IMR-90 (cell line): Measurements from ENCODE around the gene TBC1D24. TPM values are rescaled to one million over a fixed set of nuclear protein-coding genes. Genes with fewer than 3 reads are reported as not detected.

Source experiments
- ATAC-seq: fragments of 200-7000 bp; cut with Tn5 transposase; 2 replicates; pipeline ENCODE4 v1.9.1; 2020; ENCODE audit warnings: low read depth, mild to moderate bottlenecking, moderate library complexity
- BruUV-seq: library from RNA; stranded (reverse); fragments of 400-500 nt; replicated peaks from 2 replicates; lab custom pipeline; 2021; lab: Mats Ljungman, UMichigan
- CTCF ChIA-PET: fragments of 300-600 bp; formaldehyde crosslinking; extraction: SDS; loops from one replicate; lab custom pipeline; 2021; ENCODE audit warnings: antibody characterized with exemption; lab: Yijun Ruan, JAX
- POLR2A ChIA-PET: fragments of 300-600 bp; sonication (Branson Sonifier 250); formaldehyde crosslinking; loops from one replicate; lab custom pipeline; 2022; ENCODE audit warnings: antibody characterized with exemption; ENCODE audit not compliant: unreplicated experiment; lab: Charles Lee
- DNase-seq: peaks from one replicate; pipeline ENCODE4 v3.0.0; 2013
- H2AFZ ChIP-seq: replicated peaks from 2 replicates; pipeline ENCODE3; 2013; ENCODE audit warnings: low read length, mild to moderate bottlenecking; ENCODE audit not compliant: poor library complexity
- H2AK5ac ChIP-seq: 2 replicates; pipeline ENCODE4 v1.6.1; 2013; ENCODE audit warnings: low read depth, low read length, inconsistent platforms
- H2AK9ac ChIP-seq: replicated peaks from 2 replicates; pipeline ENCODE3; 2013; ENCODE audit warnings: mild to moderate bottlenecking, low read depth, low read length, moderate library complexity; ENCODE audit not compliant: poor library complexity
- H2BK120ac ChIP-seq: 2 replicates; pipeline ENCODE4 v1.6.1; 2013; ENCODE audit warnings: low read depth, low read length, inconsistent platforms
- H2BK15ac ChIP-seq: 3 replicates; pipeline ENCODE4 v1.6.1; 2013; ENCODE audit warnings: low read depth, low read length, inconsistent platforms
- H2BK20ac ChIP-seq: 2 replicates; pipeline ENCODE4 v1.6.1; 2013; ENCODE audit warnings: low read depth, mild to moderate bottlenecking, inconsistent platforms, low read length, moderate library complexity
- H2BK5ac ChIP-seq: 2 replicates; pipeline ENCODE4 v1.6.1; 2013; ENCODE audit warnings: mild to moderate bottlenecking, low read depth, low read length, inconsistent platforms; ENCODE audit not compliant: poor library complexity, severe bottlenecking
- H3K14ac ChIP-seq: replicated peaks from 2 replicates; pipeline ENCODE4 v1.6.1; 2013; ENCODE audit warnings: low read depth, low read length, inconsistent platforms
- H3K18ac ChIP-seq: 2 replicates; pipeline ENCODE4 v1.6.1; 2013; ENCODE audit warnings: low read depth, low read length, control low read depth
- H3K23ac ChIP-seq: 2 replicates; pipeline ENCODE4 v1.6.1; 2013; ENCODE audit warnings: low read depth, low read length, inconsistent platforms
- H3K27ac ChIP-seq: 2 replicates; pipeline ENCODE4 v1.5.1; 2013; ENCODE audit warnings: mild to moderate bottlenecking, control low read depth, low read length; ENCODE audit not compliant: insufficient read depth
- H3K27me3 ChIP-seq: 2 replicates; pipeline ENCODE4 v1.6.1; 2013; ENCODE audit warnings: low read length; ENCODE audit not compliant: control insufficient read depth, insufficient read depth
- H3K36me3 ChIP-seq: 2 replicates; pipeline ENCODE4 v1.6.1; 2013; ENCODE audit warnings: low read length, mixed read lengths; ENCODE audit not compliant: control insufficient read depth, insufficient read depth
- H3K4ac ChIP-seq: 2 replicates; pipeline ENCODE4 v1.6.1; 2013; ENCODE audit warnings: low read depth, low read length, inconsistent platforms
- H3K4me1 ChIP-seq: 2 replicates; pipeline ENCODE4 v1.6.1; 2013; ENCODE audit warnings: low read length, mixed read lengths; ENCODE audit not compliant: control insufficient read depth, insufficient read depth
- H3K4me2 ChIP-seq: 2 replicates; pipeline ENCODE4 v1.6.1; 2013; ENCODE audit warnings: low read depth, mild to moderate bottlenecking, control low read depth, low read length, moderate library complexity
- H3K4me3 ChIP-seq: 2 replicates; pipeline ENCODE4 v1.5.1; 2013; ENCODE audit warnings: low read depth, mild to moderate bottlenecking, control low read depth, low read length, moderate library complexity; ENCODE audit not compliant: insufficient read depth
- H3K56ac ChIP-seq: 2 replicates; pipeline ENCODE4 v1.6.1; 2013; ENCODE audit warnings: low read length, inconsistent platforms; ENCODE audit not compliant: insufficient read depth; ENCODE audit errors: extremely low read depth
- H3K79me1 ChIP-seq, 2 experiments: 2 replicates each; pipeline ENCODE4 v1.6.1; 2013; ENCODE audit warnings: low read length in 2 of 2, inconsistent platforms in 1 of 2, low read depth in 1 of 2
- H3K9ac ChIP-seq: 2 replicates; pipeline ENCODE4 v1.6.1; 2013; ENCODE audit warnings: low read depth, low read length, control low read depth
- H3K9me1 ChIP-seq: 2 replicates; pipeline ENCODE4 v1.6.1; 2013; ENCODE audit warnings: low read length, inconsistent platforms; ENCODE audit not compliant: insufficient read depth
- H3K9me3 ChIP-seq: 2 replicates; pipeline ENCODE4 v1.6.1; 2013; ENCODE audit warnings: low read length; ENCODE audit not compliant: control insufficient read depth, insufficient read depth
- H4K20me1 ChIP-seq: 2 replicates; pipeline ENCODE4 v1.6.1; 2013; ENCODE audit warnings: low read length, inconsistent platforms; ENCODE audit not compliant: insufficient read depth
- H4K5ac ChIP-seq: 2 replicates; pipeline ENCODE4 v1.6.1; 2013; ENCODE audit warnings: mild to moderate bottlenecking, low read depth, low read length, control low read depth
- H4K8ac ChIP-seq, 2 experiments: 2 replicates each; pipeline ENCODE4 v1.6.1; 2013; ENCODE audit warnings: low read depth in 2 of 2, low read length in 2 of 2, control low read depth in 1 of 2, inconsistent platforms in 1 of 2
- H4K91ac ChIP-seq: 2 replicates; pipeline ENCODE4 v1.6.1; 2013; ENCODE audit warnings: low read depth, low read length, inconsistent platforms; ENCODE audit not compliant: insufficient read depth
- CHD1 ChIP-seq: IDR thresholded peaks from 2 replicates; pipeline ENCODE4 v1.6.1; 2012; ENCODE audit warnings: low read depth, low read length, improper control_type of control experiment
- ELK1 ChIP-seq: fragments of 150-350 bp; IDR thresholded peaks from 2 replicates; pipeline ENCODE4 v1.6.1; 2016; ENCODE audit warnings: low read depth, mild to moderate bottlenecking, low read length, moderate library complexity, borderline replicate concordance
- MAFK ChIP-seq: IDR thresholded peaks from 2 replicates; pipeline ENCODE4 v1.6.1; 2012; ENCODE audit warnings: low read depth, low read length, improper control_type of control experiment
- MAZ ChIP-seq: IDR thresholded peaks from 2 replicates; pipeline ENCODE4 v1.6.1; 2012; ENCODE audit warnings: low read depth, mild to moderate bottlenecking, low read length, improper control_type of control experiment, moderate library complexity, borderline replicate concordance
- RCOR1 ChIP-seq: IDR thresholded peaks from 2 replicates; pipeline ENCODE4 v1.6.1; 2012; ENCODE audit warnings: mild to moderate bottlenecking, low read length, improper control_type of control experiment; ENCODE audit not compliant: insufficient replicate concordance
- WGBS, 2 experiments: methylation state at CpG; one replicate each; pipeline versions ENCODE4 v1.1.5 to v1.1.7; 2013; ENCODE audit warnings: missing lambda C conversion rate in 2 of 2; ENCODE audit not compliant: insufficient read length in 1 of 2; ENCODE audit errors: extremely low coverage in 2 of 2; 5-methylcytosine and 5-hydroxymethylcytosine counted together
- dilution Hi-C: fragments of 300-500 bp; cut with HindIII; formaldehyde crosslinking; loops from one replicate; pipeline ENCODE4 v1.14.3; 2018; ENCODE audit warnings: low sequenced_read_pairs; ENCODE audit not compliant: unreplicated experiment
- in situ Hi-C: fragments of 300-500 bp; cut with MboI; formaldehyde crosslinking; loops from 3 replicates; pipeline ENCODE4 v1.14.3; 2019; ENCODE audit warnings: low sequenced_read_pairs, inconsistent platforms, mixed read lengths
- intact Hi-C: fragments of 100-400 bp; cut with micrococcal nuclease; formaldehyde crosslinking; loops from 2 replicates; pipeline ENCODE4 v1.10.0; 2022
- polyA plus RNA-seq, 3 experiments: library from polyadenylated mRNA; depleted of rRNA; stranded (reverse); fragments of >200 nt; gene quantifications; 2 replicates each; pipeline ENCODE4 v1.2.3, GENCODE V29; 2012; ENCODE audit warnings: low replicate concordance in 1 of 3
- total RNA-seq: library from RNA; depleted of rRNA; stranded (reverse); fragments of >200 nt; gene quantifications from 2 replicates; pipeline ENCODE4 v1.2.3, GENCODE V29; 2012

The TBC1D24 gene
- total and polyA plus RNA-seq, 2 of the 4 experiments (the other 2 are of a cell fraction): 7.5 to 13.4 TPM

GRCh38 chr16:2497695-2498484 lies 23.0 kb downstream of the TBC1D24 start:
- Histone ChIP-seq H3K9me1 (no peaks in the 10 kb centered on the region), H2BK20ac (no peak overlapping the region), H3K9ac (no peak overlapping the region), H3K56ac (no peak overlapping the region), H4K5ac (no peak overlapping the region), H3K79me1 (peaks cover 3 to 24% of the 10 kb centered on the region in 2 experiments; a peak in 3 of 4 replicates), H3K4me1 (peaks cover 9% of the 10 kb centered on the region), H3K18ac (no peak overlapping the region), H3K4me3 (no peak overlapping the region), H3K14ac (no peak overlapping the region), H2BK5ac (no peak overlapping the region), H4K20me1 (peaks cover 20% of the 10 kb centered on the region), H2AFZ (no peak overlapping the region), H2AK9ac (no peak overlapping the region), H4K91ac (no peak overlapping the region), H2BK120ac (no peak overlapping the region), H3K27ac (no peak overlapping the region), H3K4ac (no peak overlapping the region), H3K23ac (no peak overlapping the region), H2BK15ac (no peak overlapping the region), H3K9me3 (no peaks in the 10 kb centered on the region), H3K4me2 (no peak overlapping the region), H3K27me3 (no peaks in the 10 kb centered on the region), H4K8ac (no peak overlapping the region), H2AK5ac (no peak overlapping the region), H3K36me3 (peaks cover 19% of the 10 kb centered on the region; the same call in 1 of the 2 replicates)
- ChIA-PET CTCF (no interaction called here), POLR2A (no interaction called here)
- TF ChIP-seq MAFK: no peak
- TF ChIP-seq RCOR1: no peak
- TF ChIP-seq CHD1: no peak
- TF ChIP-seq ELK1: no peak
- no peak for TF ChIP-seq MAZ
- in situ Hi-C loops: loop anchor here (5.0 kb wide), 1 partner anchor 156 kb away; the partner anchor contains the start of gene ABCA3
- dilution Hi-C loops: no loop called here
- WGBS, 2 experiments: 78% methylated on average over 11 of the region's 26 CpGs; no CpG with 5 or more reads in 1 of the 2 experiments
- DNase-seq (no peak), ATAC-seq (no peak)
- intact Hi-C loops: no loop called here
- no TSS peak for BruUV-seq
